GM21723 (cell line): ENCODE results near the gene RNF220.

Experiments
- ATAC-seq: cut with Tn5 transposase; IDR thresholded peaks from one replicate; pipeline ENCODE4 v1.9.1; 2021; ENCODE audit warnings: mild to moderate bottlenecking, moderate library complexity; ENCODE audit not compliant: unreplicated experiment

Gene RNF220

GRCh38 chr1:44405031-44405797 lies at the start of gene RNF220:
Gene RNF220, plus strand, starts transcription at chr1:44405255.
- ATAC-seq = no peak

DNA sequence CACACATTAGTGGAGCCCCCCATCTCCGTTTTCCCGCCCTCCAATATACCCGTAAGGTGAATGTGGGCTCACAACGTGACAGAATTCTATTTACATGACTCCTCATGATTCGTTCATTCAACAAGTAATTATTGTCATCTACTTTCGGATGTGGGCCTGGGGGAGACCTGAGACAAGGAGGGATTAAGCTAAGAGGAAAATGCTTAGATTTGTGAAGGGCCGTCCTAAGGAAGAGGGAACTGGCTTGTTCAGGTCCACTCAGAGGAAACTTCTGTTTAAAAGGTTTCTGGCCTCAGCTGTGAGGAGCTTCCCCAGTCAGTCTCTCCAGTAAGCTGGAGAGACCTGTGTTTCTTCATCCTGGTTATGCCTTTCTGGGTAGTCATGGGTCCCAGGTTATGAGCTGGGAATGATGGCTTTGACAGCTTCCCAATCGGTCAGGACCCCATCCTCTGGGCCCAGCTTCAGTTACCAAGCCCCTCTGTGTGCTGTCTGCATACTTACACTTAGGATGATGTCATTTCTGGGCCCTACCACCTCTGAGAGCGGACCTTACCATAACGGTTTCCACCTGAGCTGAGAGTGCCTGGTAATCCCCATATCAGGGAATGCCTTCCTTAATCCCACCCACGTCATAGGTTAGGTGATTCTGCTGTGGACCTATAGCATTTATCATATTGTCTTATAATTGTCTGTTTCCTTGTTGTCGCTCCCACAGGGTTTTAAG lies 49.3 kb upstream of the RNF220 start:
- no peak for ATAC-seq

- ATAC-seq = no peak
Observed at GRCh38 chr1:44357710-44358109, 47.3 kb upstream of the RNF220 start.

GRCh38 chr1:44359234-44359935 lies 45.7 kb upstream of the RNF220 start:
- no peak for ATAC-seq

DNA sequence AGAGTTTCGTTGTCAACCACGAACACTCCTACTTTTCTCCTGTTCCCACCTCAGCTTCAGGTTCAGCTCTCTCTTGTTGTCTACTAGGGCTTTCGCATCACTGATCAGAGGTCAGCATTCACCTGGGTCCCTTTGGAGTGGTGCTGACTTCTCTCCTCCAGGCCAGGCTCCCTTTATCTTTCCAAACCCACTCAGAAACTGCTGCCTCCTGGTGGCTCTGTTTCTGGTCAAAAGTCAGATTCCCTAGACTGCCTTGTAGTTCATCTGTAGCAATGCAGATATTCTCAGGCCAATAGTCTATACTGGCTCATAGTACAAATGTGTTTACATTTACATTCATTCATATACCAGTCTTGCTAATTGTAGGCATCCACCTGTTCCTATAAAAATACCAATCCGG lies 43.6 kb upstream of the RNF220 start:
- no peak for ATAC-seq

GRCh38 chr1:44366371-44366975 lies 38.6 kb upstream of the RNF220 start:
- no peak for ATAC-seq

DNA sequence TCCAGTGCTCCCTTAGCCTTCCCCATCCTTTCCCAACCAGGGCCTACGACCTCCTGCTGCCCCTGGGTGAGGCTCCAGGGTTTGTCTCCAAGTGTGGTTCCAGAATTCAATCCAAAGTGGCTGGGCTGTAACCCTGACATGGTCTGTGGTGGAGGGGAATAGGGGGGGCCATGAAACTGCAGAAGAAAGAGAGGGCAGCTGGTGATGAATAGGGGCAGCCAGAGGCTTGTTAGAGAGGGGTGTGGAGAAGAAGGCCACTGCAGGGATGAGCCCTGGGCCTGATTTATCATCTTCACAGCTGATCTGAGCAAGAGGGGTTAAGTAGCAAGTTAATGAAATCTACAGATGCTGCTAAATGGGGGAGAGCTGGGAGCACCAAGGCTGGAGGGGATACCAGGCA lies 37.1 kb upstream of the RNF220 start:
- ATAC-seq = no peak

GRCh38 chr1:44368471-44369151 lies 36.4 kb upstream of the RNF220 start:
- ATAC-seq = no peak

- ATAC-seq = no peak
Observed at GRCh38 chr1:44371206-44371605, 33.8 kb upstream of the RNF220 start.

DNA sequence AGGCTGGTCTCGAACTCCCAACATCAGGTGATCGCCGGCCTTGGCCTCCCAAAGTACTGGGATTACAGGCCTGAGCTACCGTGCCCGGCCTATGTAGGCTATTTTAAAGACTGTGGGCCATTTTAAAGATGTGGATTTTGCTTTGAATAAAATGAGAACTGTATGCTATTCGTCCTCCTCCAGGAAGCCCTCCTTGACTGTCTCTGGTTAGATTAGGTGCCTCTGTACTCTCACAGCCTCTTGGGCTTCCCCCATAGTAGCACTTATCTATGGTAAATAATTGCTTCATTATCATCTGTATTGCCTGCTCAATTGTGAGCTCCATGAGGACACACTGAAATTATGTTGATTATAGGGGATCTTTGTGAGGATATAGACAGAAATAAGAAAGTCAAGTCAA lies 29.5 kb upstream of the RNF220 start:
- ATAC-seq = no peak

- ATAC-seq = no peak
Observed at GRCh38 chr1:44377925-44378784, 26.9 kb upstream of the RNF220 start.

DNA sequence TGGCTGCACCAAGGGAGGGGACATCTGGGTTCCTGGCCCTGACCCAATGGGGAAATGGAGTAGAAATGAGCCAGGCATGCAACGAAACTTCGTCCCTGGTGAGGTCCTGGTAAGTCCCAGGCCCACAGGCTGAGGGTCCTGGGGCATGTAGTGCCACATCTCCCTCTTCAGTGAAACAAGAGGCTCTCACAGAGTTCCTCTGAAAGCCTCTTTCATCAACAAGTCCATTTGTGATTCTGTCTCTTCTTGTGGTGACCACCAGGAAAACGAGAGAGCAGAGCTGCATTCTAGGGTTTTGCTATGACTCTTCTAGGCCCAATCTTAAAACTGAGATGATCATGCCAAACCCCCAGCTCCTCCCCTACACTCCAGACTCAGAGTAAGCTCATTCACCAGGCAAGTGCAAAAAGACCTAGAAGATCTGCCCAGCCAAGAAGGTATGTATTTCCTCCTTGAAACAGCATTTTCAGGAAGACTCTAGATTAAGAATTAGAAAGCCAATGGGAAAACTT lies 24.3 kb upstream of the RNF220 start:
- no peak for ATAC-seq

GRCh38 chr1:44388551-44388950 lies 16.5 kb upstream of the RNF220 start:
- ATAC-seq = no peak

DNA sequence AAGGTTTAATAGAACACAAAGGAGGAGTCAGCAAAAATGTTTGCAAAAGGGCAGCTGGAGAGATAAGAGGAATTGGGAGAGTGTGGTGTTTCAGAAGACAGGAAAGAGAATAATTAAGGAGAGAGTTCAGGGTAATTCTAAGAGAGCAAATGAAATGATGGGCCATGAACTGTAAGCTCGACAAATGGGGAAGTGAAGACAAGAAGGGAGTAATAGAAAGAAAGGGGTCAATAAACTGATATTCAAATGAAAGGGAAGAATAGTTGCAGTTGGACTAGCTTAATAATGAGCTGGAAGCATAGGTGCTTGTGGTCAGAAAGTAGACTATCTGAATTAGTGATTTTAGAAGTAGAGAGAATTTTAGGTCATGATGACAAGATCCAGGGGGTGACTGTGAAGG lies 15.6 kb upstream of the RNF220 start:
- no peak for ATAC-seq

GRCh38 chr1:44390277-44390676 lies 14.8 kb upstream of the RNF220 start:
- ATAC-seq = no peak

DNA sequence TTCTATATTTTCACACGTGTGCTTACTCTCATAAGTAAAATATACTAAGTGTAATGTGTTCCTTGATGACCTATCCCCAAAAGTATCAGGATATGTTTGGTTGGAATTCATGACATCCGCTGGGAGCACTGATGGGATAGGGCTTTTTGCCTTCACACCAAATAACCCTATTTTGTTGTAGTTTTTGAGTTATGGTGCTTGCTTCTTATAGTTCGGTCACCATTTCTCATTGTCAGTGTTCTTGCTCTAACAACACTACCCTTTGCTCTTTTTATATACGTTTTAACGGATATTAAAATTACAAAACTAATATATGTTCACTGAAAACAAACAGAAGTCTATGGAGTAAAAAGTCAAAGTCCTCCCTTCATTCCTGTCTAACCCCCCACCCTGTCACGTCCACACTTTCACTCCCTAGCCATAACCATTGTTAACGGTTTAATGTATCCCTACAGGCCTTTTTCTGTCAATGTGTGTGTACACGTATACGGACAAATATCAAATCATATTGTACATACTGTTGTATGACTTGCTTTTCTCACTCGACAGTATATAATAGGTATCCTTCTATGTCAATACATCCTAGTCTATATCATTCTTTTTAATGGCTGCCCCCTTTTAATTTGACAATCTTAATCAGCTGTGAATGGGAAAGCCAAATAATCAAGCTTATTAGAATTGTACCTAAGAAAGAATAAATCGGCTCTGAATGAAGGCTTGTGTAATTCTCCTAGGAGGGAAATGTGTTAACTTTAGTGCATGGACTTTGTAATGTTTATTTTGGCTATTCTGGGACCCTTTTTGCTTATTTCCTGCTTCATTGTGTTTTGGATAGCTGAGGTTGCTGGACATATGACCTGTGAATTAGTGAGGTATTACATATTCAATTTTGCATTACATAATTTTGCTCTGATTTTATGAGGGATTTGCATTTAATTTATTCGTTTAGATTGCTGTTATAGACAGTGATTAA lies 3.5 kb upstream of the RNF220 start:
- ATAC-seq = no peak

- no peak for ATAC-seq
Observed at GRCh38 chr1:44405798-44406736, 1.0 kb downstream of the RNF220 start.
